Stimulated activated memory B cell treated with anti-CD40 and anti-IgM and Interleukin-4, amounts not matched to agents 10 μg/mL and 1 μg/mL and 100 μg/mL, for 72 hours (primary cell): ENCODE results near the gene NDUFS1.

Experiments
- ATAC-seq: fragments of 150-1000 bp; cut with Tn5 transposase; 2 replicates; pipeline ENCODE4 v1.10.0; 2021
- H3K27ac Mint-ChIP-seq: one replicate; pipeline ENCODE4 v1.8.0; 2022; ENCODE audit warnings: mild to moderate bottlenecking, mixed read lengths
- H3K27me3 Mint-ChIP-seq: one replicate; pipeline ENCODE4 v1.8.0; 2022; ENCODE audit warnings: mixed read lengths
- H3K36me3 Mint-ChIP-seq: one replicate; pipeline ENCODE4 v1.8.0; 2022; ENCODE audit warnings: mixed read lengths
- H3K4me1 Mint-ChIP-seq: one replicate; pipeline ENCODE4 v1.8.0; 2022; ENCODE audit warnings: mixed read lengths
- H3K4me3 Mint-ChIP-seq: one replicate; pipeline ENCODE4 v1.8.0; 2022; ENCODE audit warnings: mild to moderate bottlenecking, moderate library complexity, mixed read lengths
- H3K9me3 Mint-ChIP-seq: one replicate; pipeline ENCODE4 v1.8.0; 2022; ENCODE audit warnings: mixed read lengths

The NDUFS1 gene

GRCh38 chr2:206071807-206072206 lies 87.4 kb downstream of the NDUFS1 start:
- no peak overlapping the region for H3K27ac Mint-ChIP-seq
- no peak for ATAC-seq
- peaks cover 21% of the 10 kb centered on the region for H3K36me3 Mint-ChIP-seq
- H3K4me3 Mint-ChIP-seq, result no peak overlapping the region
- H3K4me1 Mint-ChIP-seq, result peaks cover 52% of the 10 kb centered on the region
- H3K27me3 Mint-ChIP-seq, result no peaks in the 10 kb centered on the region
- no peaks in the 10 kb centered on the region for H3K9me3 Mint-ChIP-seq

DNA sequence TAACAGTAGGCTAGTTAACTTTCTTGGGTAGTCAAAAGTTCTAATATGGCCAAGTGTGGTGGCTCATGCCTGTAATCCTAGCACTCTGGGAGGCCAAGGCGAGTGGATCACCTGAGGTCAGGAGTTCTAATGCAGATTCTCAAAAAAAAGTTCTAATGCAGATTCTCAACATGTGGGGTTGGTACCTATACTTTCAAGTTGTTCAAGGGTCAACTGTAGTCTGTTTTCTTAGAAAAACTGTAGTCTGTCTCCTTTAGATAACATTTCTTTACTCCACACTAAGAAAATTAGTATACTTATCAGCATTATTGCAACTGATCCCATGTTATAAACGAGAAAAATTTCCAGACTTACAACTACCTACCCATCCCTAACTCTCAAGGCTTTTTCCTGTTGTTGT lies 89.8 kb downstream of the NDUFS1 start:
- H3K36me3 Mint-ChIP-seq, result peaks cover 21% of the 10 kb centered on the region
- peak overlapping the region; percentile 51 for H3K27ac Mint-ChIP-seq
- H3K4me1 Mint-ChIP-seq, result peaks cover 60% of the 10 kb centered on the region
- no peaks in the 10 kb centered on the region for H3K9me3 Mint-ChIP-seq
- no peak for ATAC-seq
- no peaks in the 10 kb centered on the region for H3K27me3 Mint-ChIP-seq
- H3K4me3 Mint-ChIP-seq, result no peak overlapping the region

DNA sequence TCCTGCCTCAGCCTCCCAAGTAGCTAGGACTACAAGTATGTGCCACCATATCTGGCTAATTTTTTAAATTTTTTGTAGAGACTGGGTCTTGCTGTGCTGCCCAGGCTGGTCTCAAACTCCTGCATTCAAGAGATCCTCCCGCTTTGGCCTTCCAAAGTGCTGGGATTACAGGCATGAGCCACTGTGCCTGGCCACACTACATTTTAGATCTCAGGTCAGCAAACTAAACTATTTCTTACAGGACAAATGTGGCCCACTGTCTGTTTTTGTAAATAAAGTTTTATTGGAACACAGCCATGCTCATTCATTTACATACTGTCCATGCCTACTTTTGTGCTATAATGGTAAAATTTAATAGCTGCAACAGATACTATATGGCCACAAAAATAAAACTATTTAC lies 91.0 kb downstream of the NDUFS1 start:
- no peak for ATAC-seq
- Mint-ChIP-seq H3K36me3 (peaks cover 26% of the 10 kb centered on the region), H3K4me1 (peaks cover 59% of the 10 kb centered on the region), H3K9me3 (no peaks in the 10 kb centered on the region), H3K27me3 (no peaks in the 10 kb centered on the region), H3K27ac (no peak overlapping the region), H3K4me3 (no peak overlapping the region)
